ENCODE measurements around the gene CANT1. TPM values are rescaled to one million over a fixed set of nuclear protein-coding genes. Genes with fewer than 3 reads are reported as not detected.

The CANT1 gene
- total RNA-seq, 1 experiment from 2014 or later: 116 TPM

DNA sequence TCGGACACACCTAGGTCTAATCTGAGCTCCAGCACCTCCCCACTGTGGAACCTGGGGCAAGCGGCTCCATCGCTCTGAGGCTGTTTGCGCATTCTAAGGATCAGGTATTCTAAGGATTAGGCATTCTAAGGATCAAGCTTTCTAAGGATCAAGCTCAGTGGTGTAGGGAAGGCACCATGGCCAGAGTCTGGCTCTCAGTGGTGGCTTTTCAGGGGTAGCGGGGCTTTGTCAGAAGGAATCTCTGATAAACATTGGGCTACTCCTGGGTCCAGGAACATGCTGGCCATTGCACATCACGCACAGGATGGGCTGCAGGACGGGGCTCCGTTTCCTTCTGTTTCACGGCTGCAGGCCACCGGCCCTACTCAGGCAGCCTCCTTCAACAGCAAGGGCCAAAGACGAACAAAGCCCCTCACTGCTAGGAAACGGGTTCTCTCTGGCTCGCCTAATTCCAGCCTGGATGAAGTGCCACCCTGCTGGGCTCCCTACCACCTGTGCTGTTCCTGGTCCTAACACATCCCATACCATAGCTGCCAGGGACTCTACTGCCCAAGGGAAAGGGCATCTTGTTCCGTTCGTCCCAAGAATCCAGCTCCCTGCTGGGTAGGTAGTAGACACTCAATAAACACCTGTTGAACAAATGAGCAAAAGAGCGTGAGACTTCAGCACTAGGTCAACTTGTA is 19.9 kb upstream of the CANT1 start:
- H4K20me1 ChIP-seq (ENCODE audit: insufficient read depth): no peaks in the 10 kb centered on the region
- peaks cover 37% of the 10 kb centered on the region for H3K4me1 ChIP-seq (replicated peaks; ENCODE audit: insufficient read depth)
- H3K27me3 ChIP-seq (ENCODE audit: insufficient read depth, low read depth): no peaks in the 10 kb centered on the region
- H3K79me2 ChIP-seq (ENCODE audit: low read depth): no peaks in the 10 kb centered on the region
- intact Hi-C loops (cut with micrococcal nuclease; ENCODE audit: unreplicated experiment): no loop called here
- H3F3A ChIP-seq (ENCODE audit: insufficient read depth, low read depth): 0 out of 2 replicates have a peak, but pooled peaks cover 6% of the 10 kb centered on the region
- no peaks in the 10 kb centered on the region for H3K9me3 ChIP-seq (ENCODE audit: insufficient read depth, low read depth)
- CTCF ChIA-PET: interaction anchor here (0.6 kb wide), 1 partner anchor 45 kb away, joined by 4 read pairs; the partner anchor contains the start of gene ENGASE
- DNase-seq: no peak
- H3K4me3 ChIP-seq: no peak overlapping the region
- POLR2A ChIA-PET (ENCODE audit: unreplicated experiment): no interaction called here
- no TSS peak for BruUV-seq (replicated peaks)
- no peak overlapping the region for H3K27ac ChIP-seq
- no peak overlapping the region for H2AFZ ChIP-seq
- no peaks in the 10 kb centered on the region for H3K36me3 ChIP-seq (ENCODE audit: low read depth)
- H3K9me2 ChIP-seq (ENCODE audit: insufficient read depth): no peaks in the 10 kb centered on the region
- TF ChIP-seq EZH2 (IDR thresholded peaks at IDR 0.05; ENCODE audit: low read depth): no peak
- TF ChIP-seq, protein P1, sequence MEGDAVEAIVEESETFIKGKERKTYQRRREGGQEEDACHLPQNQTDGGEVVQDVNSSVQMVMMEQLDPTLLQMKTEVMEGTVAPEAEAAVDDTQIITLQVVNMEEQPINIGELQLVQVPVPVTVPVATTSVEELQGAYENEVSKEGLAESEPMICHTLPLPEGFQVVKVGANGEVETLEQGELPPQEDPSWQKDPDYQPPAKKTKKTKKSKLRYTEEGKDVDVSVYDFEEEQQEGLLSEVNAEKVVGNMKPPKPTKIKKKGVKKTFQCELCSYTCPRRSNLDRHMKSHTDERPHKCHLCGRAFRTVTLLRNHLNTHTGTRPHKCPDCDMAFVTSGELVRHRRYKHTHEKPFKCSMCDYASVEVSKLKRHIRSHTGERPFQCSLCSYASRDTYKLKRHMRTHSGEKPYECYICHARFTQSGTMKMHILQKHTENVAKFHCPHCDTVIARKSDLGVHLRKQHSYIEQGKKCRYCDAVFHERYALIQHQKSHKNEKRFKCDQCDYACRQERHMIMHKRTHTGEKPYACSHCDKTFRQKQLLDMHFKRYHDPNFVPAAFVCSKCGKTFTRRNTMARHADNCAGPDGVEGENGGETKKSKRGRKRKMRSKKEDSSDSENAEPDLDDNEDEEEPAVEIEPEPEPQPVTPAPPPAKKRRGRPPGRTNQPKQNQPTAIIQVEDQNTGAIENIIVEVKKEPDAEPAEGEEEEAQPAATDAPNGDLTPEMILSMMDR (conservative IDR thresholded peaks at IDR 0.05): no peak
- H3K4me2 ChIP-seq: no peak overlapping the region

DNA sequence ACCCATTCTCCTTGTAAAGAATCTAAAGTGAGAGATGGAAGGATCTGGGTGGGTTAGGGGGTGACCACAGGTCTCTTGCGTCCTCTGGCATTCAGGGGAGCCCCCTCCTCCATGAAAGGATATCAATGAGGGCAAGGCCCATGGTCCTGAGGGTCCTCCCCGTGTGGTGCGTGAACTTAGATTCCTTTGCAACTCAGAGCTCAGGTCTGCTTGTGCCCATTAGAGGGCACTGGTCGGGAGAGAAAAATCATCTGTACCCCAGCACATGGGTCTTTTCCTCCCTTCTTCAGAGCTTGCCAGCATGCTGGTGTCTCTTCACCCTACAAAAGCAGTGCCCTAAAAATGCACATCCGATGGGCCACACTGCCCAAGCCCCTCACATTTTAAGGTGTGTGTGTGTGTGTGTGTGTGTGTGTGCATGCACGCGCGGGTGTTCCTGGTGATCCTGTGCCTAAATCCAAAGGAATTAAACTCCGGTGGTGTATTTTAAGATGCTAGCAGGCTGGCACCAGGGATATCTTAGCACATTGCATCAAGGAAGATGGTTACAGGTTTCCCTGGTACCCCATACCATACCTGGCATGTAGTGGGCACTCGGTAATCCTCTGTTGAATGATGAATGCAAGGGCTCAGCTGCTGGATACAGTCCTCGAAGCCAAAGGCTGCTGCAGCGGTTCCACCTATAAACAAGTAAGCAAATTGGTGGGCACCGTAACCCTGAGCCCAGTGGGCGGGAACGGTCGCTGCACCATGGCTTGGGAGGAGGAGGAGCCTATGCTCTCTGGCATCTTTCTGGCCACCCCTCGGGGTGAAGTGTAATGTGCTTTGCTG is 19.1 kb upstream of the CANT1 start:
- Histone ChIP-seq H3K9me2 (ENCODE audit: insufficient read depth) (no peaks in the 10 kb centered on the region), H3K4me1 (replicated peaks; ENCODE audit: insufficient read depth) (peaks cover 37% of the 10 kb centered on the region), H3K4me3 (no peak overlapping the region), H3K27ac (no peak overlapping the region), H3K36me3 (ENCODE audit: low read depth) (no peaks in the 10 kb centered on the region), H4K20me1 (ENCODE audit: insufficient read depth) (no peaks in the 10 kb centered on the region), H3K79me2 (ENCODE audit: low read depth) (no peaks in the 10 kb centered on the region), H3F3A (ENCODE audit: insufficient read depth, low read depth) (0 out of 2 replicates have a peak, but pooled peaks cover 6% of the 10 kb centered on the region), H3K27me3 (ENCODE audit: insufficient read depth, low read depth) (no peaks in the 10 kb centered on the region), H3K4me2 (no peak overlapping the region), H2AFZ (no peak overlapping the region), H3K9me3 (ENCODE audit: insufficient read depth, low read depth) (no peaks in the 10 kb centered on the region)
- no TSS peak for BruUV-seq (replicated peaks)
- ChIA-PET POLR2A (ENCODE audit: unreplicated experiment) (interaction anchor here (0.6 kb wide), 1 partner anchor 854 kb away, joined by 7 read pairs; no protein-coding TSS in a partner anchor), CTCF (interaction anchor here (0.7 kb wide), 1 partner anchor 43 kb away, joined by 3 read pairs; no protein-coding TSS in a partner anchor)
- intact Hi-C loops (cut with micrococcal nuclease; ENCODE audit: unreplicated experiment): no loop called here
- TF ChIP-seq, protein P1 (conservative IDR thresholded peaks at IDR 0.05): no peak
- TF ChIP-seq EZH2 (IDR thresholded peaks at IDR 0.05; ENCODE audit: low read depth): no peak
- no peak for DNase-seq

DNA sequence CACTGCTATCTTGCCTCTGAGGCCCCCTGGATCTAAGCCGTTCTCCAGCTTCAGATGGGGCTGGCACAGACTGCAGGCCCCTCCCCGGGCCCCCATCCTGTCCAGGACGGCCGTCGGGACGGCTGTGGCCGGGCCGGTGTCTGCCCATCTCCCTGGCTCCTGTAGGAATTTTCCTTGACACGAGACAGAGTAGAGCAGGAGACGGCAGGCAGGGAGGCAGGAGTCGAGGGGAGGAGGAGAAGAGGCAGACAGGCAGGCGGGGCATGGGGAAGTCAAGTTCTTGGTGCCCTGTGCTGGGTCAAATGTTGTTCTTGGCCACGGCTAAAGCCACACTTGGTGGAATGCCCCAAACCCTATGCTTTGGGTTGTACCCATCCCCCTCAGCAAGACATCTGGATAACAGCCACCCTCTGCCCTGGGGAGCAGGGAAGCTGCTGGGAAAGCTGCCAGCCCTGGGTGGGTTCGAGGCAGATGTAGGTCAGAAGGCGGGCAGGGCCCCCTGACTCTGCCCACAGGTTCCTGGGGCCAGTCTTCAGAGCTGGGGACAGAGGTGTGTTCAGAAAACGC is 18.4 kb upstream of the CANT1 start:
- CTCF ChIA-PET: interaction anchor here (0.5 to 0.7 kb wide), 2 partner anchors 10 to 42 kb away, joined by 3 to 9 read pairs; no protein-coding TSS in a partner anchor

More for the DNA sequence above, 18.4 kb upstream of the CANT1 start:
- Histone ChIP-seq H3K4me2 (no peak overlapping the region), H3K79me2 (ENCODE audit: low read depth) (no peaks in the 10 kb centered on the region), H3K9me2 (ENCODE audit: insufficient read depth) (no peaks in the 10 kb centered on the region), H3K4me1 (replicated peaks; ENCODE audit: insufficient read depth) (peaks cover 37% of the 10 kb centered on the region), H2AFZ (no peak overlapping the region), H3K27ac (no peak overlapping the region), H3K27me3 (ENCODE audit: insufficient read depth, low read depth) (no peaks in the 10 kb centered on the region), H3K36me3 (ENCODE audit: low read depth) (no peaks in the 10 kb centered on the region), H3K4me3 (no peak overlapping the region), H3F3A (ENCODE audit: insufficient read depth, low read depth) (0 out of 2 replicates have a peak, but pooled peaks cover 6% of the 10 kb centered on the region), H4K20me1 (ENCODE audit: insufficient read depth) (no peaks in the 10 kb centered on the region), H3K9me3 (ENCODE audit: insufficient read depth, low read depth) (no peaks in the 10 kb centered on the region)
- peak in 1 of 2 experiments; percentile 35 for DNase-seq
- BruUV-seq (replicated peaks): no TSS peak
- POLR2A ChIA-PET (ENCODE audit: unreplicated experiment): no interaction called here
- intact Hi-C loops (cut with micrococcal nuclease; ENCODE audit: unreplicated experiment): loop anchor here (2.0 kb wide), 1 partner anchor 23 kb away; no protein-coding TSS in a partner anchor
- TF ChIP-seq EZH2 (IDR thresholded peaks at IDR 0.05; ENCODE audit: low read depth): no peak
- TF ChIP-seq, protein P1 (conservative IDR thresholded peaks at IDR 0.05): no peak

Data from PC-9 (cell line).